Mononuclear cell (primary cell): ENCODE results near the gene RAMP3. TPM values are rescaled to one million over a fixed set of nuclear protein-coding genes. Genes with fewer than 3 reads are reported as not detected.

Experiments
- H3K27me3 ChIP-seq: 2 replicates; pipeline ENCODE4 v1.6.0; 2011; ENCODE audit warnings: low read length, control low read depth; ENCODE audit not compliant: insufficient read depth
- H3K4me1 ChIP-seq: 2 replicates; pipeline ENCODE4 v1.5.1; 2011; ENCODE audit warnings: mild to moderate bottlenecking, low read length, control low read depth; ENCODE audit not compliant: insufficient read depth
- H3K4me3 ChIP-seq: 2 replicates; pipeline ENCODE4 v1.5.1; 2011; ENCODE audit warnings: mild to moderate bottlenecking, low read length, moderate library complexity
- H3K9me3 ChIP-seq: 2 replicates; pipeline ENCODE4 v1.5.1; 2011; ENCODE audit warnings: low read depth, mild to moderate bottlenecking, control low read depth, low read length
- total RNA-seq: library from RNA; depleted of rRNA; stranded (reverse); fragments of >200 nt; gene quantifications from one replicate; pipeline ENCODE4 v1.2.3, GENCODE V29; 2012

RAMP3 gene
- total RNA-seq, 1 donor: 0.31 TPM

GRCh38 chr7:45220846-45221618, 63.4 kb downstream of the RAMP3 start:
- H3K4me1 ChIP-seq: no peaks in the 10 kb centered on the region

DNA sequence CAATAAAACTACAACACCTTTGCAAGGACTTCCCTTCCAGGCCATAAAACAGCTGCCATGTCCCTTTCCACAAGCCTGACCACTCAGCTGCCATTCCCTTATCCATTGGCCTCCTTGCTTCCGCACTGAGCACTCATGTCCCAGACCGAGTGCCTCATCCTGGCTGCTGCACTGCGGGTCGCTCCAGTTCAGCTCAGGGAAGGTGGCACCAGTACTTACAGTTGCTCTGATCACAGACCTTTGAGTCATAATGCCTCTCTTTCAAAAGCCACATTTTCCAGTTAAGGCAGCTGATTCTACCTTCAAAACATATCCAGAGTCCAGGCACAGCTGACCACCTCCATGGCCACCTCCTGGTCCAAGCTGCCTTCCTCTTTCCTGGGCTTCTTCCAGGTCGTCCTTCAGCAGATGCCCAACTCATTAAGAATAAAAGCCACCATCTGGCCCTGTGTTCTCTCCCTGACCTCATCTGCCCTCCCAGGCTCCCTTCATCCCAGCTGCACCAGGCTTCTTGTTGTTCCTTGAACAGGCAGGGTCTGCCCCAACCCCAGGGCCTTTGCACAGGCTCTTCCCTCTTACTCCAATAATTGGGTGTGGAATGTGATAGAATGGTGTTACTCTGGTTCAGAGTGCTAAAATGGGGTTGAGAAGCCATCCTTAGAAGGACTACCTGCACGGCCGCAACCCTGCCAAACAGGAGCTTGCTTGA, 64.5 kb downstream of the RAMP3 start:
- H3K4me1 ChIP-seq: no peaks in the 10 kb centered on the region
- H3K9me3 ChIP-seq: no peaks in the 10 kb centered on the region
- no peaks in the 10 kb centered on the region for H3K27me3 ChIP-seq
- no peak overlapping the region for H3K4me3 ChIP-seq

More at GRCh38 chr7:45220846-45221618, 63.4 kb downstream of the RAMP3 start:
- Histone ChIP-seq H3K4me3 (no peak overlapping the region), H3K27me3 (no peaks in the 10 kb centered on the region), H3K9me3 (no peaks in the 10 kb centered on the region)

- Histone ChIP-seq H3K4me1 (no peaks in the 10 kb centered on the region), H3K9me3 (no peaks in the 10 kb centered on the region), H3K4me3 (no peak overlapping the region), H3K27me3 (no peaks in the 10 kb centered on the region)
These were observed 65.5 kb downstream of the RAMP3 start for GRCh38 chr7:45223078-45223477.

DNA sequence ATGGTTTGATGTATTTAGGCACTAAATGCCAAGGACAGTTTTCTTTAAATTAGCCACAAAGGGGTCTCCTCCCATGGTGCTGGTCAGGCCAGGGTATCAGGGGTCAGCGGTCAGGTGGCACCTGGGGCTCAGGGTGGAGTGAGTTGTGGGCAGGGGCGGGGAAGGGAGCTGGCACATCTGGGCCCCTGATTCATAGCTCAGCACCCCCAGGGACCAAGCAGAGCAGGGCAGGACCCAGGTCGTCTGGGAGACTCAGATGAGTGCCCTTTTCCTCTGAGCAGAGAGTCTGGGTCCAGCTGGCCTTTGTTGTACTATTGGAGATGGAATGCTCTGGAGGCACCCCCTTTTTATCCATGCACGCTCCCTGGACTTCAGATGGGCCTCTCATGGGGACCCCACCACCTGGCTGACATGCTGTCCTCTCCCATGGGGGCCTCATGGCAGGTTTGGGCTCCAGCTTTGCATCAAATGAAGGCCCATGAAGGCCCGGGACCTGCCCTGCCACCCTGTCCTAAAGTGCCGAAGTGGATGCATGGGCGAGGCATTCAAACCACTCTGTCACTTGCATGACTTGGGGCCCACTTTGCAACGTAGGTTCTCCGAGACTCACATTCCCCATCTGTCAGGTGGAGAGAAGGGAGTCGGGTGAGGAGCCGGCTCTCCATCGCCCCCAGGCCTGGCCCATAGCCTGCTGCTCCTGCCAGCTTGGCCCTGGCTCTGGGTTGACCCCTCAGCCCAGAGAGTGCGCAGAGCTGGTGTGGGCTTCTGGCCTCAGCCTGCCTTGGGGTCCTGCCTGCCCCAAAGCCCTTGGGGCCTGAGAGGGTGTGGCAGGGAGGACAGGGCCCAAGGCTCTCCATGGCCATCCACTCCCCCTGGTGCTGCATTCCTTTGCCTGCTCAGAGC, 66.4 kb downstream of the RAMP3 start:
- no peaks in the 10 kb centered on the region for H3K9me3 ChIP-seq
- no peak overlapping the region for H3K4me3 ChIP-seq
- no peaks in the 10 kb centered on the region for H3K4me1 ChIP-seq
- H3K27me3 ChIP-seq: no peaks in the 10 kb centered on the region

DNA sequence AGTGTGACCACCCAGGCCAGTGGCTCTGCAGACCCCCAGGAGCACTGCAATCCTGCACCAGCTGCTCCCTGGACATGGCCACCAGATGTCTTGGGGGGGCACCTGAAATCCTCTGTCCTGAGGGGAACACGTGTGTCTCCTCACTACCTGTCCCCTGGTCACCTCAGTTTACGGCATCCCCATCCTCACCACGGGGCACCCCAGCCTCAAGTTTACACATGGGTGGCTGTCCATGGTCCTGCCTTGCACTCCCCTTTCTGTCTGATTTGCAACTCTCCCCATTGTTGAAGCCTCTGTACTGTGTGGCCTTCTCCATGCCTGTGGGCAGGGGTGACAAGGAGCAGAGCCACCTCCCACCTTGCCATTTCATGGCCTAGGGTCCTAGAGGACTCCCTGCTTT, 67.2 kb downstream of the RAMP3 start:
- no peaks in the 10 kb centered on the region for H3K4me1 ChIP-seq
- no peaks in the 10 kb centered on the region for H3K9me3 ChIP-seq
- no peak overlapping the region for H3K4me3 ChIP-seq
- H3K27me3 ChIP-seq: no peaks in the 10 kb centered on the region

DNA sequence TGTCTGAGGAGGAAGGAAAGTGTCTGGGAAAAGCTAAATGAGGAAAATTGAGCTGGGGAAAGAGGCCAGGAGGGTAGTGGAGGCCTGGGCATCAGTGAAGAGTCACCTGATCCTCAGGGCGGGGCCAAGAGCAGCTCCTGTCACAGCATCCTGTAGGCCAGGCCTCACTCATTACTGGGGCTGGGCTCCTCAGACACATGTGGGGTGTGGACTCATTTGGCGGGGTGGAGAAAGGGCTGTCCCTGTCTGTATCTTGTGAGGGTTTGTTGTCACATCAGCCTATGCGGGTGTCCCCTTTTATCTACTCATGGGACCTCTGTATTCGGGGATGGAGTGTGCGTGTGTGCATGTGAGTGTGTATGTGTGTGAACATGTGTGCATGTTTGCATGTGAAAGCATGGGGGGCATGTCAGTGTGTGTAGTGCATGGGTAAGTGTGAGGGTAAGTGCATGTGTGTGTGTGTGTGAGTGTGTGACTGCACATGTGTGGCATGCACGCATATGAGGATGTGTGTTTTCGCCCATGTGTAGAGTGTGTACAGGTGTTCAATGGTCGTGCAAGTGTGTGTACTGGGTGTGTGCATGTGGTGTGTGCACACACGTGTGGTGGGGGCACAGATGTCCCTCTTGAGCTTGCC, 67.8 kb downstream of the RAMP3 start:
- H3K9me3 ChIP-seq: no peaks in the 10 kb centered on the region
- no peaks in the 10 kb centered on the region for H3K27me3 ChIP-seq
- no peak overlapping the region for H3K4me3 ChIP-seq
- no peaks in the 10 kb centered on the region for H3K4me1 ChIP-seq

DNA sequence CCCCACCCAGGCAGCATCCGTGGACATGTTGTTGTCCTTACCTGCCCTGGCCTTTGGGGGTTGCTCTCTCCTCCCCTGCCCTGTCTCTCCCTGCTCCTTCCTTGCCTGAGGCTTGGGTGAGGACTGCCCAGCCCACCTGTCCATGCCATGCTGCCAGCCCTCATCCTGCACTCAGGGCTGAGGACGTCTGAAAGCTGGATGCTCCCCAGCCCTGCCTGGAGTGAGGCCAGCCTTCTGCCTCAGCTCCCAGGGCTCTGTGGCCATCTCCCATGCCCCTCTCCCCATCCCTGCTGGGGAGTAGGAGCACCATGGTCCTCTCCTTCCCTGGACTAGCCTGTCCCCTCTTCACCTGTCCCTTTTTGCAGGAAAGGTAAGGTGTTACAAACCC, 68.4 kb downstream of the RAMP3 start:
- Histone ChIP-seq H3K9me3 (no peaks in the 10 kb centered on the region), H3K4me1 (no peaks in the 10 kb centered on the region), H3K27me3 (no peaks in the 10 kb centered on the region), H3K4me3 (no peak overlapping the region)

DNA sequence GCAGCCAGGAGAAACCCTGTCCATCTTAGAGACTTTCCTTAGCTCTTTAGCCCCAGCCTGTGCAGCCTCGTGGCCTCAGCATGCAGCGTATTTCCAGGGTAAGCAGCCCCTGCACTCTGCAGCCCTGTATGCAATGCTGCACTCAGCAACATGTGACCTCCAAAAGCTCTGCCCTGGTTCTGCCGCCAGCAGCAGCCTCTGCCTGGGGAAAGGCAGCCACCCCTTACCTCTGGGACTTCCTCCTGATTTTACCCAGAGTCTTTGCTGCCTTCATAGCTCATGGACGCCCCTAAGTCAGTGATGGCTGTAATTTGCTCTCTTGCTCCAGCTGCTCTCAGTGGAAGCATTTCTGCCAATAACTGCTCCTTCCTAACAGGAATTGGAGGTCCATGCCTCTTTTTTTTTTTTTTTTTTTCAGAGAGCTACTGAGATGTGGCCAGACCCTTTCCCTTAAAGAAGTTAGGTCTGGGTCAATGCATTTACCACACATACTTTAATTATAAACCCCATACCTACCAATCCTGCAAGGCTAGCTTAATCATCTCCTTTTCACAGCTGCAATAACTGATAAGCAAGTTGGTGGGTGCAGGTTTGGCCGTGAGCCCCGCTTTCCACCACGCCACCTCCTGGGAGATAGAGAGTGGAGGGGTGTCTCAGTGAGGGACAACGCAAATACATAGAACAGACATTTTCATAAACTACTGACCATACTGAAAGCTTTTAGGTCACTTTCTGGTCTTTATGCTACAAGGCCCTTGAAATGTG, 71.7 kb downstream of the RAMP3 start:
- Histone ChIP-seq H3K9me3 (no peaks in the 10 kb centered on the region), H3K4me3 (no peak overlapping the region), H3K4me1 (no peaks in the 10 kb centered on the region), H3K27me3 (no peaks in the 10 kb centered on the region)

GRCh38 chr7:45230083-45230482, 72.5 kb downstream of the RAMP3 start:
- Histone ChIP-seq H3K4me1 (no peaks in the 10 kb centered on the region), H3K9me3 (no peaks in the 10 kb centered on the region), H3K27me3 (peaks cover 3% of the 10 kb centered on the region), H3K4me3 (no peak overlapping the region)

GRCh38 chr7:45230611-45231165, 73.1 kb downstream of the RAMP3 start:
- no peaks in the 10 kb centered on the region for H3K4me1 ChIP-seq
- H3K27me3 ChIP-seq: peaks cover 9% of the 10 kb centered on the region
- no peaks in the 10 kb centered on the region for H3K9me3 ChIP-seq

GRCh38 chr7:45233249-45233775, 75.7 kb downstream of the RAMP3 start:
- Histone ChIP-seq H3K4me3 (no peak overlapping the region), H3K9me3 (no peaks in the 10 kb centered on the region), H3K4me1 (no peaks in the 10 kb centered on the region), H3K27me3 (peaks cover 9% of the 10 kb centered on the region)

More at GRCh38 chr7:45230611-45231165, 73.1 kb downstream of the RAMP3 start:
- no peak overlapping the region for H3K4me3 ChIP-seq
